NB4 (cell line): ENCODE data around the gene PTPRD.

Experiments
- MYC ChIP-seq: IDR thresholded peaks from 2 replicates; pipeline ENCODE4 v1.6.1; 2011; ENCODE audit warnings: low read depth, low read length
- TF ChIP-seq, protein P1 (sequence below): IDR thresholded peaks from one replicate; pipeline ENCODE4 v1.5.1; 2012; ENCODE audit warnings: low read depth, low read length

DNA sequence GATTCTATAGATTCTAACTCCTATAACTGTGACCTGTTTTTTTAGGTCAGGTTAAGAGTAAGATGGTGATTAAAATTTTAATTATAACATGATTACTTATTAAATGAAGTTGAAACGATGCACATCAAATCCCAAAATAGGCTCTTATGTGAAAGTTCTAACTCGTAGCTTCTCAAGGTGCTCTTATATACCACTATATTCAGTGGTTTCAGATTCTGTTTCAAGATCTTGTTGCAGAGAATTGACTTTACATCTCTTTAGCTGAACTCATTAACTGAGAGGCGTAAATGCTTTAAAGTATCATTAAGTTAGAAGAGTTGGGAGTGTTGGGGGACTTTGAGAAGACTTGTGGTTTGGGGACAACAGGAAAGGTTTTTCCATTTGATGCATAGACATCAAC lies 1399.8 kb downstream of the PTPRD start:
- no peak for TF ChIP-seq MYC
- TF ChIP-seq, protein P1, sequence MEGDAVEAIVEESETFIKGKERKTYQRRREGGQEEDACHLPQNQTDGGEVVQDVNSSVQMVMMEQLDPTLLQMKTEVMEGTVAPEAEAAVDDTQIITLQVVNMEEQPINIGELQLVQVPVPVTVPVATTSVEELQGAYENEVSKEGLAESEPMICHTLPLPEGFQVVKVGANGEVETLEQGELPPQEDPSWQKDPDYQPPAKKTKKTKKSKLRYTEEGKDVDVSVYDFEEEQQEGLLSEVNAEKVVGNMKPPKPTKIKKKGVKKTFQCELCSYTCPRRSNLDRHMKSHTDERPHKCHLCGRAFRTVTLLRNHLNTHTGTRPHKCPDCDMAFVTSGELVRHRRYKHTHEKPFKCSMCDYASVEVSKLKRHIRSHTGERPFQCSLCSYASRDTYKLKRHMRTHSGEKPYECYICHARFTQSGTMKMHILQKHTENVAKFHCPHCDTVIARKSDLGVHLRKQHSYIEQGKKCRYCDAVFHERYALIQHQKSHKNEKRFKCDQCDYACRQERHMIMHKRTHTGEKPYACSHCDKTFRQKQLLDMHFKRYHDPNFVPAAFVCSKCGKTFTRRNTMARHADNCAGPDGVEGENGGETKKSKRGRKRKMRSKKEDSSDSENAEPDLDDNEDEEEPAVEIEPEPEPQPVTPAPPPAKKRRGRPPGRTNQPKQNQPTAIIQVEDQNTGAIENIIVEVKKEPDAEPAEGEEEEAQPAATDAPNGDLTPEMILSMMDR: no peak
